Ammon's horn (tissue), 1 donor: ENCODE measurements around the gene CCDC88B.
A peak's percentile ranks its signal among the peaks of the same experiment; 100 is the strongest.
"Not testable (repeated sequence)": the region's sequence is repeated elsewhere in the genome, so short reads cannot be mapped to it uniquely, and the experiment has no call there.

ENCODE experiments used
- DNase-seq: peaks from one replicate; pipeline ENCODE4 v3.0.0-alpha.2; 2016; ENCODE audit warnings: low spot score

Gene CCDC88B

DNA sequence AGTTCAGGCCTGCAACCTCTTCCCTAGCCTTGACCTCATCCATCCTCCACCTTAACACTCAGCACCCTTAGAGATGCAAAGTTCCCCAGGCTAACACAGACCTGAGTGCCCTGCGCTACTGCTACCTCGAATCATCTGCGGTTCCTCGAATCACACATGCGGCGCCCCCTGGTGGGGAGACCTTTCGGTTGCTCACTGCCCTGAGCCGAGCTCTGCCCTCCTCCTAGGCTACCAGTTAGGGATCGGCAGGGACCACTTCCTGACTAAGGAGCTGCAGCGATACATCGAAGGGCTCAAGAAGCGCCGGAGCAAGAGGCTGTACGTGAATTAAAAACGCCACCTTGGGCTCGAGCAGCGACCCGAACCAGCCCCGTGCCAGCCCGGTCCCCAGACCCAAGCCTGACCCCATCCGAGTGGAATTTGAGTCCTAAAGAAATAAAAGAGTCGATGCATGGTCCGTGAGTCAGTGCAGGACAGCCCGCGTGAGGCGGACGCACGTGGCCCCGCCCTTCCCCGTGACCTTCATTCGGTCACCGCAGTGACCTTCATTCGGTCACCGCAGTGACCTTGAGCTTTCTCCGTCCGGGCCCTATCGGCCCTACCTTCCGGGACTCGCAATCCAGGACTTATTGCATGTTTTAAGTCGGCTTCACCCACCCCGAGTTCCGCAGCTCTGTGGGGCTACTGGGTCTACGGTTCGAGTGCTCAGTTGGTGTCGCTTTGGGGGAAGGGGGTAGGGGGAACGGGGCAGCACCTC, 35.5 kb upstream of the CCDC88B start:
- peak; percentile 92 for DNase-seq

DNA sequence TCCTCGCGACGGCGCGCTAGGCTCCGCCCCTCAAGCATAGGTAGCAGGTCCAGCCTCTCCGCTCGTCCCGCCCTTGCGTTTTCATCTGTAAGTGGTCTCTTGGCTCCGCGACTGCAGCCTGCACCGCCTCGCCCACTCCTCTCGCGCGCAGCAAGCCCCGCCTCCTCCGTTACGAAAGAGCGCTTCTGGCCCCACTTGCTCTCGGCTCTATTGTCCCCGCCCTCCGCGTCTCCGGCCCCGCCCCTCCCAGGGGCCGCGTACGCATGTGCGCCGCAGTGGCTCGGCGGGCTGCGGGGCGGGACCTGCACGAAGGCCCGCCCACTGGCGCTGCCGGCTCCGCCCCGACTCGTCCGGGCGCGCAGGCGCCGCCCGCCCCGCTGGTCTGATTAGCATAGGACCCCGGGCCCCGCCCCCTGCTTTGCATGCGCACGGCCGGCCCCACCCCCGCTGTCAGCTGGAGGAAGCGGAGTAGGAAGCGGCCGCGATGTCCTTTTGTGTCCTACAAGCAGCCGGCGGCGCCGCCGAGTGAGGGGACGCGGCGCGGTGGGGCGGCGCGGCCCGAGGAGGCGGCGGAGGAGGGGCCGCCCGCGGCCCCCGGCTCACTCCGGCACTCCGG, 34.8 kb upstream of the CCDC88B start, which contains the start of gene ESRRA:
TSS of gene ESRRA (plus strand) at position 450 of the 616 bp plus-strand sequence. CDS start 1,656 bp downstream, outside the sequence.
- DNase-seq = peak; percentile 99

DNA sequence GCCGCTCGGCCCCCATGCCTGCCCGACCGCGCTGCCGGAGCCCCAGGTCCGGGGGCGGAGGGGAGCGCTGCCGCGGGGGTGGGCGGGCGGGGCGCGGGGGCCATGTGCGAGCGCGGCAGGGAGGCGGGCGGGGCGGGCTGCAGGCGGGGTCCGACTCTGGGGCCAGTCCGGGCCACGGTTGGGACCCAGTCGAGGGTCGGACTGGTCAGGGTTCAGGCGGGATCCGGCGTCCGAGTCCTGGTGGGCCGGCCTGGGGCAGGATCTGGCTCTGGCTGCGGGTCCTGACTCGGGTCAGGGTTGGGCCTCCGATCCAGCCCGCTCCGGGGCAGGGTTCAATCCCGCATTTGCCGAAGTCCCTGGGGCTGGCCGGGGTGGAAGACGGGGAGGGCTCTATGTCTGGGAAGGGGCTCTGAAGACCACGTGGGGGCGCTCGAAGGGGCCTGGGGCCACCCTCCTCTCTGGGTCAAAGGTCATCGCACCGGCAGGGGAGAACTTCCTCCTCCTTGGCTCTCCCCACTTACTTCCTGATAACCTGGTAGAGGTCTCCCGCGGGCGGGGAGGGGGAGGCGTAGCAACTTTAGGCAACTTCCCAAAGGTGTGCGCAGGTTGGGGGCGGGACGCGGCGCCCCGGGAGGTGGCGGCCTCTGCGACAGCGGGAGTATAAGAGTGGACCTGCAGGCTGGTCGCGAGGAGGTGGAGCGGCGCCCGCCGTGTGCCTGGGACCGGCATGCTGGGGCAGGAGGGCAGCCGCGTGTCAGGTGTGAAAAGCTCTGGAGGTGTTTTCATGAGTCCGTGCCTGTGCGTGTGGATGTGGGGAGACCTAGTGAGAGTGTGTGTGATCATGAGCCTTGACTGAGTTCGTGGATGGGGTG, 34.1 kb upstream of the CCDC88B start:
- peak; percentile 77 for DNase-seq

DNA sequence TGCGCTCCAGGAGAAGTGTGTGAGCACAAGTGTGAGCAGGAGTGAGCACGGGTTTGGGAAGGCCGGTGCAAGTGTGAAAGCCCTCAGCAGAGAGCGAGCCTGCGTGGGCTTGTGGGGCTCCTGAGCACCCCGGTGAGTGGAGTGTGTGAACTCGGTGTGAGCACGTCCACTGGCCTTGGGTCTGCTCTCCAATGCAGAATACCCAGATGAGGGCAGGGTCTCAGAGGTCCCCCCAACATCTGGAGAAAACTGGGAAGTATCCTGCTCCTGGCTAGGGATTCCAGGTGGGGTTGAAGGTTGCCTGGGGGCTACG, 33.5 kb upstream of the CCDC88B start:
- DNase-seq = no peak

DNA sequence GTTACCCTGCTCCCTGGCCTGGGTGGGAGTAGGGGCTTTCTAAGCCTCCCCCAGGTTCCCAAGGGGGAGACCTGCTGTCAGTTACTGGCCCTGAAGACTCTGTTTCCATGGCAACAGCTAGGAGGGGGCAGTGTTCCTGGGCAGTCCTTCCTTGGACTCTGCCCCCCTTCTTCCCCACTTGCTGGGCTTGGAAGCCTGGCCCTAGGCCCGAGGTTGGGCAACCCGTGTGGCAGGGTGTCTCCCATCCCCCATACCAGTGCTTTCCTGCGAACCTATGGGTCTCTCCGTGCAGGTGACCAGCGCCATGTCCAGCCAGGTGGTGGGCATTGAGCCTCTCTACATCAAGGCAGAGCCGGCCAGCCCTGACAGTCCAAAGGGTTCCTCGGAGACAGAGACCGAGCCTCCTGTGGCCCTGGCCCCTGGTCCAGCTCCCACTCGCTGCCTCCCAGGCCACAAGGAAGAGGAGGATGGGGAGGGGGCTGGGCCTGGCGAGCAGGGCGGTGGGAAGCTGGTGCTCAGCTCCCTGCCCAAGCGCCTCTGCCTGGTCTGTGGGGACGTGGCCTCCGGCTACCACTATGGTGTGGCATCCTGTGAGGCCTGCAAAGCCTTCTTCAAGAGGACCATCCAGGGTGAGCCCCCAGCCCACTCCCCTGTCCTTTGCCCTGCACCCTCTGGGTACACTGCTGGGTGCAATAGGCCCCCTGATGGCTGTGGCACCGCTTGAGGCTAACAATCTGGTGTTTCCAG, 33.0 kb upstream of the CCDC88B start:
- DNase-seq = no peak

DNA sequence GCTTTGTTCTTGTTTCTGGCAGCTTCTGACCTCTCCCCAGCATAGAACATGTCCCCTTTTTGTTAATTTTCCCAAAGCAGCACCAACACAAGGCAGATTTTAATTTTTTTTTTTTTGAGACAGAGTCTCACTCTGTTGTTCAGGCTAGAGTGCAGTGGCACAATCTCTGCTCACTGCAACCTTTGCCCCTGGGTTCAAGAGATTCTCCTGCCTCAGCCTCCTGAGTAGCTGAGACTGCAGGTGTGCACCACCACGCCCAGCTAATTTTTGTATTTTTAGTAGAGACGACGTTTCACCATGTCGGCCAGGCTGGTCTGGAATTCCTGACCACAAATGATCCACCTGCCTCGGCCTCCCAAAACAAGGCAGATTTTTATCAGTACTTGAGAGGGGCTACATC, 32.2 kb upstream of the CCDC88B start:
- not testable (repeated sequence) for DNase-seq

DNA sequence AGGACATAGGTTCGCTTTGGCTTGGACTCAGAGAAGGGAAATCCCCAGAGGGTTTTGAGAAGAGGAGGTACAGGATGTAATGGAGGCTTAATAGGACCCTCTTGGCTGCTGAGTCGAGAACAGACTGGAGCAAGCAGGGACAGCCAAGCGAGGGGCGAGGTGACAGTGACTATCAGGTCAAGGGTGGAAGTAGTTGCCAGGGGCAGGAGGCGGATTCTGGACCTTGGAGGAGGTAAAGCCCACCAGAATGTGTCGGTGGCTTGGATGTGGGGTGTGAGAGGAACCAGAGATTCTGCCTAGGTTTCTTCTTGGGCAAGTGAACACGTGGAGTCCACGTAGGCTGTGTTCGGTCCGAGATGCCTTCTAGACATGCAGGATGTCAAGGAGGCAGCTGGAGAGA, 27.1 kb upstream of the CCDC88B start:
- DNase-seq = no peak

DNA sequence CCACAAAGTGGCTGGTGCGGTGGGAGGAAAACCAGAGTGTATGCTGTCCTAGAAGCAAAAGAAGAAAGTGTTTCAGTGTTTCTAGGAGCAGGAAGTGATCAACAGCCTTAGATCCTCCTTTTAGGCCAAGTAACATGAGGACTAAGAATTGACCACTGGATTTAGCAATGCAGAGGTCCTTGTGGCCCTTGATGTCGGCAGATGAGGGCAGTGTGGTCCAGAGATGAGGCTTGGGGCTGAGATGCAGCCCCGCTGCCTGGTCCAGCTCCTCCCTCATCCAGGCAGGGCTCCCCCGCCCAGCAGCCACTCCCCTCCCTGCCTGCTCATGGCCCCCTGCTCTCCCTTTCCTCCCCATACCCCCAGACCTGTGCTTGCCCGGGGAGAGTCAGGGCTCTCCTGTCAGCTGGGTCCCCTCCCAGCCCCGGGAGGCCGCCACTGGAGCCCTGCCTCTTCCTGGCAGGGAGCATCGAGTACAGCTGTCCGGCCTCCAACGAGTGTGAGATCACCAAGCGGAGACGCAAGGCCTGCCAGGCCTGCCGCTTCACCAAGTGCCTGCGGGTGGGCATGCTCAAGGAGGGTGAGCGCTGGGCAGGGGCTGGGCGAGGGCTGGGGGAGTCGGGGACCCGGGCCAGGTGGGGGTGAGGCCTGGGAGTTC, 26.4 kb upstream of the CCDC88B start:
- peak; percentile 14 for DNase-seq

DNA sequence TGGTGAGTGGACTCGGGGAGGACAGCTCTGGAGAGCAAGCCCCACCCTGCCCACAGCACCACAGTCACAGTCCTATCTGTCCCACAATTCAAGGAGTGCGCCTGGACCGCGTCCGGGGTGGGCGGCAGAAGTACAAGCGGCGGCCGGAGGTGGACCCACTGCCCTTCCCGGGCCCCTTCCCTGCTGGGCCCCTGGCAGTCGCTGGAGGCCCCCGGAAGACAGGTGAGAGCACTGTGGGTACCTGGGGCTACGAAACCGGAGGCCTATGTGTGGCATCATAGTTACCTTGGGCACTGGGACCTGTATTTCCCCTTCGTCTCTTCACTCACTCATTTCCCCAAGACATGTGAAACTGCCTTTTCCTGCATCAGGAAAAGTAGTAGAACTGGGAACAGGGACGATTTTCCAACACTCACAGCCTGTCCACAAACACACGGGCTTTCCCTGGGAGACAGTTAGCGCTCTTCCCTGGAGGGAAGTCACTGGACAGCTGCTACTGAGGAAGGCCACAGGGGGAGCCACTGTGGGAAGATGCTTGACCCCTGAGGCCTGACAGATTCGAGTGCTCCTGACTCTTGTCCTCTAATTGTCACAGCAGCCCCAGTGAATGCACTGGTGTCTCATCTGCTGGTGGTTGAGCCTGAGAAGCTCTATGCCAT, 25.7 kb upstream of the CCDC88B start:
- DNase-seq = no peak

DNA sequence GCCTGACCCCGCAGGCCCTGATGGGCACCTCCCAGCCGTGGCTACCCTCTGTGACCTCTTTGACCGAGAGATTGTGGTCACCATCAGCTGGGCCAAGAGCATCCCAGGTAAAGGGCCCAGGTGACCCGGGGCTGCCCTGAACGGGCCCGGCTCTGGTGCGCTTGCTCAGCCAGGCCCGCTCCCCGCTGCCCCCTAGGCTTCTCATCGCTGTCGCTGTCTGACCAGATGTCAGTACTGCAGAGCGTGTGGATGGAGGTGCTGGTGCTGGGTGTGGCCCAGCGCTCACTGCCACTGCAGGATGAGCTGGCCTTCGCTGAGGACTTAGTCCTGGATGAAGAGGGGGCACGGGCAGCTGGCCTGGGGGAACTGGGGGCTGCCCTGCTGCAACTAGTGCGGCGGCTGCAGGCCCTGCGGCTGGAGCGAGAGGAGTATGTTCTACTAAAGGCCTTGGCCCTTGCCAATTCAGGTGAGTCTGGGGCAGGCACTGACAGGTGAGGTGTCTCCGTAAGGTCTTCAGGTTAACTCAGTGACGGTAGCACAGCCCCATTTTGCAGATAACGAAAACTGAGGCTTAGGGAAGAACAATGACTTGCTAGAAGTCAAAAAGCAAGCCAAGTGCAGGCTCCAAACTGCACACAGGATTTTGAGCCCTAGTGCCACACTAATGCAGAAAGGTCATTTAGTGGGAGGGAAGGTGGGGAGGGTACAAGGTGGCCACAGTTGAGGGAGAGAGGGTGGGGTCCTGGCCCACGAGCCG, 25.0 kb upstream of the CCDC88B start:
- no peak for DNase-seq

DNA sequence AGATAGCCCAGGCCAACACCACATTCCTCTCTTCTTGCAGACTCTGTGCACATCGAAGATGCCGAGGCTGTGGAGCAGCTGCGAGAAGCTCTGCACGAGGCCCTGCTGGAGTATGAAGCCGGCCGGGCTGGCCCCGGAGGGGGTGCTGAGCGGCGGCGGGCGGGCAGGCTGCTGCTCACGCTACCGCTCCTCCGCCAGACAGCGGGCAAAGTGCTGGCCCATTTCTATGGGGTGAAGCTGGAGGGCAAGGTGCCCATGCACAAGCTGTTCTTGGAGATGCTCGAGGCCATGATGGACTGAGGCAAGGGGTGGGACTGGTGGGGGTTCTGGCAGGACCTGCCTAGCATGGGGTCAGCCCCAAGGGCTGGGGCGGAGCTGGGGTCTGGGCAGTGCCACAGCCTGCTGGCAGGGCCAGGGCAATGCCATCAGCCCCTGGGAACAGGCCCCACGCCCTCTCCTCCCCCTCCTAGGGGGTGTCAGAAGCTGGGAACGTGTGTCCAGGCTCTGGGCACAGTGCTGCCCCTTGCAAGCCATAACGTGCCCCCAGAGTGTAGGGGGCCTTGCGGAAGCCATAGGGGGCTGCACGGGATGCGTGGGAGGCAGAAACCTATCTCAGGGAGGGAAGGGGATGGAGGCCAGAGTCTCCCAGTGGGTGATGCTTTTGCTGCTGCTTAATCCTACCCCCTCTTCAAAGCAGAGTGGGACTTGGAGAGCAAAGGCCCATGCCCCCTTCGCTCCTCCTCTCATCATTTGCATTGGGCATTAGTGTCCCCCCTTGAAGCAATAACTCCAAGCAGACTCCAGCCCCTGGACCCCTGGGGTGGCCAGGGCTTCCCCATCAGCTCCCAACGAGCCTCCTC, 24.1 kb upstream of the CCDC88B start:
- not testable (repeated sequence) for DNase-seq

DNA sequence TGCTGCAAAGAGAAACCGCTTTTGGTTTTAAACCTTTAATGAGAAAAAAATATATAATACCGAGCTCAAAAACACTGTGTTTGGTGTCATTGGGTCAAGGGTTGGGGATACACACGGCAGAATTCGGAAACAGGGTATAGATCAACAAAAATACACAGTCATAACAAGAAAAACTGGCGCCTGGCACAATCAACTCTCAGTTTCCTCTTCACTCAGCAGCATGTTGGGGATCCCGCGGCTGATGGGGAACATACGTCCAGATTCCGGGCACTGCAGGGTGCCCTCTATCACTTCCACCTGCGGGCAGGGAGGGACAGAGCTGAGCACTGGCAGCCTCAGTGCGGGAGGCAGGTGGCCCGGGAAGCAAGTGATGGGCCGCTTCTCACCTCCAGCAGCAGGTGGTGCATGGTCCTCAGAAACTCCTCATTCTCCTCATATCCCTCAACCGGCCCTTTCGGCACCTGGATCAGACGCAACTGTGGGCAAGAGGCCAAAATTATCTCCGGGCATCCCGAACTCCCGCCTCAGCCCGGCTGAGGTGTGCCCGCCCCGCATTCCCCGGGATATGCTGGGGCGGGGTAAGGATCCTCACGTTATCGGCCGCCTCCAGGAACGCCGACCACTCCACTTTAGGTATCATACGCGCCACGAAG, 23.2 kb upstream of the CCDC88B start:
- DNase-seq = no peak

DNA sequence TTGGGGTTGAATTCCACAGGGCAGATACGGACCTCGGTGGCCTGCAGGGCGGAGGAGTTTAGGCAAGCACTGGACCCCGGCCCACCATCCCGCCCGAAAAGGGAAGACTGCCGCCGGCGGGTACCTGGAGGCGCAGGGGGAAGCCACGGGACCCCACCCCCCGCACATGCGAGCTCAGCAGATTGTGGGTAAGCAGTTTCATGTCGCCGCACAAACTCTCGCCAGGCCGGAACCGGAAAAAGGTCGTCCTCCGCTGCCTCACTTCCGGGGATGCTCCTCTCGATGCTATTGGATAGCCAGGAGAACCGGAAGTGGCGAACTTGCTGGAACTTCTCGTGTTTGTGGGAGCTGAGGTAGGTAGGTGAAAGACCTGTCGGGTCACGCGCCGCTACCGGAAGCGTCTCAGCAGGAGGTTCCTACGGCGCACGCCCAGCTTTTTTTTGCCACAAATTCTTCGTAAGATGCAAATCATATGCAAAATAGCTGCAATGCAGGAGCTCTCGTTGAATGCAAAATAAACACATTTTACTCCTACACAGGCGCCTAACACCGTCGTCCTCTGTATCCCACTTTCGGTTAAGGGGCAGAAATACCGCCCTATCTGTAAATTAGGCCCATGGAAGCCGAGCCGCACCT, 22.6 kb upstream of the CCDC88B start, which contains the start of gene TRMT112:
TSS of gene TRMT112 (minus strand) at position 235 of the 636 bp plus-strand sequence. CDS start at position 202, 33 bp downstream.
- DNase-seq = peak; percentile 98

DNA sequence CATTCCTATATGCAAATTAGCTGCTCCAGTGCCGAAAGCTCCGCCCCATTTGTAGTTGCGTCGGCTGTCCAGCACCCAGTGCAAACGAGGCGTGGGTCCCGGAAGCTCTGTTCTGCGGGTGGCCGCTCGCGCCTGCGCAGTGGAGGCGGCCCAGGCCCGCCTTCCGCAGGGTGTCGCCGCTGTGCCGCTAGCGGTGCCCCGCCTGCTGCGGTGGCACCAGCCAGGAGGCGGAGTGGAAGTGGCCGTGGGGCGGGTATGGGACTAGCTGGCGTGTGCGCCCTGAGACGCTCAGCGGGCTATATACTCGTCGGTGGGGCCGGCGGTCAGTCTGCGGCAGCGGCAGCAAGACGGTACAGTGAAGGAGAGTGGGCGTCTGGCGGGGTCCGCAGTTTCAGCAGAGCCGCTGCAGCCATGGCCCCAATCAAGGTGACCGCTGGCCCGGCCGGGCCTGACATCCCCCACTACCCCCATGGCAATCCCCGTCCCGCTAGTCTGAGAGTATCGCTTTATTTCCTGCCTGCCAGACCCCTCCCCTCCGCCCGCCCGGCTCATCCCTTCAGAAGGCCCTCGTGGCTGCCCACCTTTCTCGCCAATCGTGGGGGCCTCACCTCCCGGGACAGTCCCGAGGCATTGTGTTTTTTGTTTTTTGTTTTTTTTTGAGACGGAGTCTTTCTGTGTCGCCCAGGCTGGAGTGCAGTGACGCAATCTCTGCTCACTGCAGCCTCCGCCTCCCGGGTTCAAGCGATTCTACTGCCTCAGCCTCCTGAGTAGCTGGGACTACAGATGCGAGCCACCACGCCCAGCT, 21.8 kb upstream of the CCDC88B start, which contains the start of gene PRDX5:
TSS of gene PRDX5 (plus strand) at position 161 of the 805 bp plus-strand sequence. CDS start at position 256, 95 bp downstream.
- DNase-seq = peak; percentile 98

DNA sequence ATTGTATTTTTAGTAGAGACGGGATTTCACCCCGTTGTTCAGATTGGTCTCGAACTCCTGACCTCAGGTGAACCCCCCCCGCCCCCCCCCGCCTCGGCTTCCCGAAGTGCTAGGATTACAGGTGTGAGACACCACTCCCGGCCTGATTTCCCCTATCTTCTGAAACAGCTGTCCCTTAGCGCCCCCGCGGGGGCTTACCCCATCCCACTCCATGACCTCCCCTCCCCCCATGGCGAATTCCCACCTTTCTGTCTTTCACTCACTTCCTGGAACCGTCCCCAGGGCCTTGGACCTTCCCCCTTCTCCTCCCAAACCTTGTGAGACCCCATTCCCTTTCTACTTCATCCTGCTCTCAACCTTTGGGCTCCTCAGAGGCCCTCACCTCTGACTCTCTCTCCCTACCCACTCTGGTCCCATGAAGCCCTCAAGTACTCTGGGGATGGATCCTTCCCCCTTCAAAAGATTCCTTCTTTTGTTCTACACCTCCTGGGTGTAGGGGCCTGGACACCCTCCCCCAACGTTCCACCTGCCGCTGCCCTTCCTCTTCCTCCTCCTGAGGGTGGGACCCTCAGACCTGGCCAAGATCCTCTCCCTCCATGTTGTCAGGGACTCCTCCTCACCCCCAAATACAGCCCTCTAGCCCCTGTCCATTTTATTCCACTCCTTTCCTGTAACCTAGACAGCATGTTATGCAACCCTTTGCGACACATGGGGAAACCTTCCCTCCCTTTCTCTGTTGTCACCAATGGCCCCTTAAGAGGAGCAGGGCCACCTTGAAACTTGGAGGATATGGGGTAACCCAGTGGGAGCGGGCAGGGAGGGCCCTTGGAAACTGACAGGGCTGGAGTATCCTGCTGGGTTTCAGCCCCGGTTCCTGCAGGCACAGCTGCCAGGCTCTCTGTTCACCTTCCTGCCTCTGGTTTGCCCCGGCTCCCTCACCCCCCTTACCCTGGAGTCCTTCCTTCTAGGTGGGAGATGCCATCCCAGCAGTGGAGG, 20.9 kb upstream of the CCDC88B start:
- no peak for DNase-seq

DNA sequence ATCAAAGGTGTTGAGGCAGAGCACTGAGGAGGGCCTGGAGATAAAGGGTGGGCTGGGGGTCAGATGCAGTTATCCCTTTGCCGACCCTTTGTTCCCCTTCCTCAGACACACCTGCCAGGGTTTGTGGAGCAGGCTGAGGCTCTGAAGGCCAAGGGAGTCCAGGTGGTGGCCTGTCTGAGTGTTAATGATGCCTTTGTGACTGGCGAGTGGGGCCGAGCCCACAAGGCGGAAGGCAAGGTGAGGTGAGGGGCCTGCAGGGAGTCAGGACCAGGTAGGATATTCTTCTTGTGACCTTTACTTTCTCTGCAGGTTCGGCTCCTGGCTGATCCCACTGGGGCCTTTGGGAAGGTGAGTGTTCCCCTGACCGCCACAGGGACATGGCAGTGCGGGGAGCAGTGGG, 19.4 kb upstream of the CCDC88B start:
- DNase-seq = no peak
